Measurements from ENCODE around the gene RPS6KA4.

- no peak for TF ChIP-seq CTCF (conservative IDR thresholded peaks at IDR 0.05; ENCODE audit: low read length)
- TF ChIP-seq EZH2phosphoT487 (IDR thresholded peaks at IDR 0.05; ENCODE audit: borderline replicate concordance, low read depth, low read length), result no peak
Measured at GRCh38 chr11:64403106-64403505, 44.1 kb downstream of the RPS6KA4 start.

Data from OCI-LY7 (cell line).